Endothelial cell of umbilical vein (primary cell): ENCODE data around the gene DDX52. TPM values are rescaled to one million over a fixed set of nuclear protein-coding genes. Genes with fewer than 3 reads are reported as not detected.

Experiments
- BruUV-seq: library from RNA; stranded (reverse); fragments of 400-500 nt; replicated peaks from 2 replicates; lab custom pipeline; 2021; lab: Mats Ljungman, UMichigan
- CTCF ChIA-PET: fragments of 300-600, 350-600 bp; sonication (Branson Sonifier 250); formaldehyde crosslinking; loops from one replicate; lab custom pipeline; 2021; ENCODE audit warnings: antibody characterized with exemption, inconsistent platforms; lab: Charles Lee
- POLR2A ChIA-PET: fragments of 300-600, 350-600 bp; sonication (Branson Sonifier 250); formaldehyde crosslinking; loops from one replicate; lab custom pipeline; 2021; ENCODE audit warnings: antibody characterized with exemption, inconsistent platforms; lab: Charles Lee
- DNase-seq: peaks from one replicate; pipeline ENCODE4 v3.0.0-alpha.2; 2011; ENCODE audit warnings: low read depth, low spot score
- FAIRE-seq: peaks from 2 replicates; lab custom pipeline; 2011; peaks lifted over from hg19 to GRCh38; lab: Jason Lieb, UNC
- H2AFZ ChIP-seq: 2 replicates; pipeline ENCODE4 v1.6.0; 2012; ENCODE audit warnings: low read depth, low read length, control low read depth, inconsistent platforms
- H3K27ac ChIP-seq: 2 replicates; pipeline ENCODE4 v1.5.1; 2011; ENCODE audit warnings: low read depth, mild to moderate bottlenecking, control low read depth, low read length, moderate library complexity; ENCODE audit not compliant: insufficient read depth
- H3K27me3 ChIP-seq, 2 experiments: 2 replicates each; pipeline versions ENCODE4 v1.6.0 to v1.6.1; 2011; ENCODE audit warnings: low read length in 2 of 2, mixed read lengths in 1 of 2; ENCODE audit not compliant: control insufficient read depth in 2 of 2, insufficient read depth in 2 of 2
- H3K36me3 ChIP-seq, 2 experiments: 2 replicates in 1 of 2; 3 replicates in 1 of 2; pipeline ENCODE4 v1.5.1; 2011; ENCODE audit warnings: low read length in 2 of 2, mild to moderate bottlenecking in 1 of 2, moderate library complexity in 1 of 2; ENCODE audit not compliant: control insufficient read depth in 2 of 2, insufficient read depth in 2 of 2; ENCODE audit errors: extremely low read depth in 1 of 2
- H3K4me1 ChIP-seq: 3 replicates; pipeline ENCODE4 v1.5.1; 2011; ENCODE audit warnings: mild to moderate bottlenecking, low read length; ENCODE audit not compliant: control insufficient read depth, insufficient read depth; ENCODE audit errors: extremely low read depth
- H3K4me2 ChIP-seq: 2 replicates; pipeline ENCODE4 v1.6.1; 2011; ENCODE audit warnings: low read length, control low read depth, mixed read lengths; ENCODE audit not compliant: insufficient read depth
- H3K4me3 ChIP-seq, 3 experiments: fragments of 200-600 bp in 1 of 3; sonication (generic), shearing (Covaris generic) in 1 of 3; replicated peaks in 1 of 3; 2 replicates each; pipeline ENCODE4 v1.5.1; 2011 to 2016; ENCODE audit warnings: control low read depth in 3 of 3, low read length in 3 of 3, mild to moderate bottlenecking in 2 of 3, inconsistent platforms in 1 of 3, low read depth in 1 of 3, moderate library complexity in 1 of 3; ENCODE audit not compliant: insufficient read depth in 1 of 3
- H3K79me2 ChIP-seq: 2 replicates; pipeline ENCODE4 v1.6.0; 2012; ENCODE audit warnings: low read length, inconsistent platforms; ENCODE audit not compliant: control insufficient read depth, insufficient read depth
- H3K9ac ChIP-seq: replicated peaks from 2 replicates; pipeline ENCODE3; 2011; ENCODE audit warnings: low read length, control low read depth; ENCODE audit not compliant: insufficient read depth; ENCODE audit errors: extremely low read depth
- H3K9me1 ChIP-seq: replicated peaks from 3 replicates; pipeline ENCODE4 v1.6.0; 2011; ENCODE audit warnings: mild to moderate bottlenecking, low read length; ENCODE audit not compliant: control insufficient read depth, insufficient read depth; ENCODE audit errors: extremely low read depth
- H3K9me3 ChIP-seq: replicated peaks from 2 replicates; pipeline ENCODE4 v1.5.1; 2012; ENCODE audit warnings: low read length, inconsistent platforms; ENCODE audit not compliant: control insufficient read depth, insufficient read depth
- H4K20me1 ChIP-seq: replicated peaks from 2 replicates; pipeline ENCODE3; 2011; ENCODE audit warnings: mild to moderate bottlenecking, low read length; ENCODE audit not compliant: control insufficient read depth, insufficient read depth; ENCODE audit errors: extremely low read depth
- CTCF ChIP-seq, 2 donors: IDR thresholded peaks; 1 replicate in 1 of 2; 2 replicates in 1 of 2; pipeline ENCODE4 v1.5.1; 2011; ENCODE audit warnings: low read length in 2 of 2, mild to moderate bottlenecking in 2 of 2, moderate library complexity in 2 of 2, control low read depth in 1 of 2, inconsistent platforms in 1 of 2, low read depth in 1 of 2; ENCODE audit not compliant: insufficient read depth in 1 of 2; ENCODE audit errors: extremely low read depth in 1 of 2
- EZH2 ChIP-seq: IDR thresholded peaks from 2 replicates; pipeline ENCODE4 v1.6.1; 2012; ENCODE audit warnings: borderline replicate concordance, low read depth, mild to moderate bottlenecking, moderate library complexity, low read length, inconsistent platforms; ENCODE audit not compliant: severe bottlenecking
- FOS ChIP-seq: IDR thresholded peaks from 2 replicates; pipeline ENCODE4 v1.6.1; 2011; ENCODE audit warnings: mild to moderate bottlenecking, low read length, moderate library complexity, borderline replicate concordance; ENCODE audit not compliant: insufficient read depth
- GATA2 ChIP-seq: IDR thresholded peaks from 2 replicates; pipeline ENCODE4 v1.7.0; 2011; ENCODE audit warnings: low read depth, mild to moderate bottlenecking, moderate library complexity, mixed read lengths, low read length; ENCODE audit not compliant: insufficient read length, insufficient read depth
- JUN ChIP-seq: IDR thresholded peaks from 2 replicates; pipeline ENCODE4 v1.6.1; 2011; ENCODE audit warnings: borderline replicate concordance, low read depth; ENCODE audit not compliant: insufficient read length, insufficient read depth
- MAX ChIP-seq: IDR thresholded peaks from 2 replicates; pipeline ENCODE4 v1.6.1; 2011; ENCODE audit not compliant: insufficient read depth, insufficient read length
- MYC ChIP-seq: IDR thresholded peaks from one replicate; pipeline ENCODE4 v1.6.1; 2011; ENCODE audit warnings: mild to moderate bottlenecking, low read depth, low read length
- POLR2A ChIP-seq: IDR thresholded peaks from 2 replicates; pipeline ENCODE4 v1.6.1; 2012; ENCODE audit warnings: low read depth, mild to moderate bottlenecking, control low read depth, low read length
- POLR2AphosphoS5 ChIP-seq: IDR thresholded peaks from 2 replicates; pipeline ENCODE4 v1.6.1; 2012; ENCODE audit warnings: low read depth, mild to moderate bottlenecking, control low read depth, low read length, moderate library complexity; ENCODE audit not compliant: insufficient read depth
- dilution Hi-C: fragments of 300-500 bp; cut with MboI; formaldehyde crosslinking; loops from one replicate; pipeline ENCODE4 v1.15.0; 2019; ENCODE audit warnings: low sequenced_read_pairs; ENCODE audit not compliant: extremely low pct_ligation_motif_present
- intact Hi-C: fragments of 100-400 bp; cut with micrococcal nuclease; formaldehyde crosslinking; loops from one replicate; pipeline ENCODE4 v1.10.0; 2022
- polyA plus RNA-seq, 4 experiments: library from polyadenylated mRNA; depleted of rRNA in 3 of 4; stranded (reverse) in 3 of 4; unstranded in 1 of 4; fragments of >200 nt; gene quantifications; 2 replicates each; pipeline versions ENCODE4 v1.2.1 to v1.2.3, GENCODE V29; 2011 to 2012; ENCODE audit warnings: missing spikeins in 1 of 4
- total RNA-seq: library from RNA; stranded (reverse); gene quantifications from 2 replicates; pipeline ENCODE4 v1.2.3, GENCODE V29; 2021

The DDX52 gene
- total and polyA plus RNA-seq, 2 donors (not counting 3 experiments of a cell fraction or from before 2014, with no cell fraction given) = 12.5 to 58.4 TPM

- ChIA-PET POLR2A (no interaction called here), CTCF (no interaction called here)
- H2AFZ ChIP-seq = no peak overlapping the region
- dilution Hi-C loops = no loop called here
- no peak for DNase-seq
- H3K9me1 ChIP-seq = no peaks in the 10 kb centered on the region
- no peaks in the 10 kb centered on the region for H4K20me1 ChIP-seq
- no peak overlapping the region for H3K4me3 ChIP-seq
- no peaks in the 10 kb centered on the region for H3K79me2 ChIP-seq
- BruUV-seq = no TSS peak
- H3K27me3 ChIP-seq = peaks cover 16 to 18% of the 10 kb centered on the region in 2 experiments
- no peaks in the 10 kb centered on the region for H3K36me3 ChIP-seq
- H3K9ac ChIP-seq = no peak overlapping the region
- no peaks in the 10 kb centered on the region for H3K4me1 ChIP-seq
- no peak for FAIRE-seq
- intact Hi-C loops = no loop called here
- TF ChIP-seq GATA2 (no peak), JUN (no peak), POLR2A (no peak), MYC (no peak), EZH2 (no peak)
- no peak overlapping the region for H3K4me2 ChIP-seq
- no peak overlapping the region for H3K27ac ChIP-seq
- no peaks in the 10 kb centered on the region for H3K9me3 ChIP-seq
Measured at GRCh38 chr17:37678036-37678435, 34.8 kb upstream of the DDX52 start.

- Histone ChIP-seq H3K4me3 (no peak overlapping the region), H3K9me3 (no peaks in the 10 kb centered on the region), H3K4me1 (no peaks in the 10 kb centered on the region), H3K27me3 (peaks cover 16 to 18% of the 10 kb centered on the region in 2 experiments), H3K27ac (no peak overlapping the region), H4K20me1 (no peaks in the 10 kb centered on the region), H3K36me3 (no peaks in the 10 kb centered on the region), H3K4me2 (no peak overlapping the region), H3K9me1 (no peaks in the 10 kb centered on the region), H2AFZ (no peak overlapping the region), H3K79me2 (no peaks in the 10 kb centered on the region), H3K9ac (no peak overlapping the region)
- dilution Hi-C loops = no loop called here
- FAIRE-seq (no peak), DNase-seq (no peak)
- no TSS peak for BruUV-seq
- POLR2A ChIA-PET = no interaction called here
- CTCF ChIA-PET = no interaction called here
- intact Hi-C loops = no loop called here
- no peak for TF ChIP-seq JUN
- TF ChIP-seq MYC = no peak
- no peak for TF ChIP-seq CTCF (IDR thresholded peaks at IDR 0.05; ENCODE audit: extremely low read depth in 1 of 2, insufficient read depth in 1 of 2, low read depth in 1 of 2, low read length in 2 of 2)
- TF ChIP-seq FOS = no peak
- no peak for TF ChIP-seq EZH2
- no peak for TF ChIP-seq POLR2AphosphoS5
- no peak for TF ChIP-seq MAX
- no peak for TF ChIP-seq GATA2
- TF ChIP-seq POLR2A = no peak
Measured at GRCh38 chr17:37677021-37677420, 33.8 kb upstream of the DDX52 start.
